HL-60 (cell line): ENCODE data around the gene SLC18B1.

Source experiments
- GABPA ChIP-seq: IDR thresholded peaks from 2 replicates; pipeline ENCODE4 v1.6.1; 2012; ENCODE audit warnings: low read depth
- POLR2AphosphoS5 ChIP-seq: IDR thresholded peaks from 2 replicates; pipeline ENCODE4 v1.6.1; 2012; ENCODE audit warnings: low read depth
- SPI1 ChIP-seq: IDR thresholded peaks from 2 replicates; pipeline ENCODE4 v1.6.1; 2012; ENCODE audit warnings: low read depth, mild to moderate bottlenecking, borderline replicate concordance
- TF ChIP-seq, protein P1 (sequence below): IDR thresholded peaks from one replicate; pipeline ENCODE4 v1.5.1; 2011; ENCODE audit warnings: low read length, control low read depth, inconsistent platforms; ENCODE audit not compliant: insufficient read depth

- TF ChIP-seq SPI1: no peak
- TF ChIP-seq, protein P1, sequence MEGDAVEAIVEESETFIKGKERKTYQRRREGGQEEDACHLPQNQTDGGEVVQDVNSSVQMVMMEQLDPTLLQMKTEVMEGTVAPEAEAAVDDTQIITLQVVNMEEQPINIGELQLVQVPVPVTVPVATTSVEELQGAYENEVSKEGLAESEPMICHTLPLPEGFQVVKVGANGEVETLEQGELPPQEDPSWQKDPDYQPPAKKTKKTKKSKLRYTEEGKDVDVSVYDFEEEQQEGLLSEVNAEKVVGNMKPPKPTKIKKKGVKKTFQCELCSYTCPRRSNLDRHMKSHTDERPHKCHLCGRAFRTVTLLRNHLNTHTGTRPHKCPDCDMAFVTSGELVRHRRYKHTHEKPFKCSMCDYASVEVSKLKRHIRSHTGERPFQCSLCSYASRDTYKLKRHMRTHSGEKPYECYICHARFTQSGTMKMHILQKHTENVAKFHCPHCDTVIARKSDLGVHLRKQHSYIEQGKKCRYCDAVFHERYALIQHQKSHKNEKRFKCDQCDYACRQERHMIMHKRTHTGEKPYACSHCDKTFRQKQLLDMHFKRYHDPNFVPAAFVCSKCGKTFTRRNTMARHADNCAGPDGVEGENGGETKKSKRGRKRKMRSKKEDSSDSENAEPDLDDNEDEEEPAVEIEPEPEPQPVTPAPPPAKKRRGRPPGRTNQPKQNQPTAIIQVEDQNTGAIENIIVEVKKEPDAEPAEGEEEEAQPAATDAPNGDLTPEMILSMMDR: no peak
- TF ChIP-seq POLR2AphosphoS5: no peak
- TF ChIP-seq GABPA: no peak
Measured at GRCh38 chr6:132733814-132734213, 64.6 kb downstream of the SLC18B1 start.
